Anterior cingulate cortex (tissue), 58 donors: ENCODE results near the gene OR4D6.
"Not testable (repeated sequence)": the region's sequence is repeated elsewhere in the genome, so short reads cannot be mapped to it uniquely, and the experiment has no call there.

Experiments used
- DNase-seq, 58 donors: peaks; one replicate each; lab custom pipeline; 2025; lab: John Stamatoyannopoulos, UW

The OR4D6 gene

DNA sequence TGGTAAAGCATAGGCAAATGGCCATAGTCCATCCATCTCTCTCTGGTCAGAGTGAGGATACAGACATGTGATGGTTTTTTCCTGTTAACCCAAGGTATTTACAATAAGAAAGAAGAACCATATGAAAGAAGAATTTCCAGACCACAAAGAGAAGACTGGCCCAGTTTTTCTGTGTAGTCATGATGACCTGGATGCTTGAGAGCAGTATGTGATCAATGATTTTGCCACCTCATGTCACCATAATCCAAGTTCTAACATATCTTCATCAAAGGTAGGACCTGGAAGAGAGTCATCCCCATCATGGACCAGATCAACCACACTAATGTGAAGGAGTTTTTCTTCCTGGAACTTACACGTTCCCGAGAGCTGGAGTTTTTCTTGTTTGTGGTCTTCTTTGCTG is at the start of gene OR4D6:
Gene OR4D6 (plus strand): TSS at position 301 of the 400 bp plus-strand sequence. CDS start 0 bp downstream, at position 301.
- DNase-seq = no peak

DNA sequence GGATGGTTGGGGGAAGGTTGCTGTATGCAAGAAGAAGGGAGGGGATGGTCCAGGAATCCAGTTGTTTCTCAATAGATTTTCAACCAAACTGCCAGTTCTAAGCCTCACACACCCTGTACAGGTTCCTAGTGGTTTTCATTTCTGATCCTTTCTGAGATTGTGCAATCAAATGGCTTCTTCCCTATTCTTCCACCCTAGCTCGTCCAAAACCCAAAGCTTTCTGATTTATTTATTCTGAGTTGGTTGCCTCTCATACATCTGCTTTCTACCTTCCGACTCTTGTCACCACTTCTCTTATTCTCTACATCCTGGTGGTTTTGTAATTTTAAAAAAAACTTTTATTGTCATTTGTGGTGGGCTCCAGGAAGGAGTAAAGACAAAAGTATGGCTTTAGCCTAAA is 43.1 kb upstream of the OR4D6 start:
- DNase-seq = no peak

DNA sequence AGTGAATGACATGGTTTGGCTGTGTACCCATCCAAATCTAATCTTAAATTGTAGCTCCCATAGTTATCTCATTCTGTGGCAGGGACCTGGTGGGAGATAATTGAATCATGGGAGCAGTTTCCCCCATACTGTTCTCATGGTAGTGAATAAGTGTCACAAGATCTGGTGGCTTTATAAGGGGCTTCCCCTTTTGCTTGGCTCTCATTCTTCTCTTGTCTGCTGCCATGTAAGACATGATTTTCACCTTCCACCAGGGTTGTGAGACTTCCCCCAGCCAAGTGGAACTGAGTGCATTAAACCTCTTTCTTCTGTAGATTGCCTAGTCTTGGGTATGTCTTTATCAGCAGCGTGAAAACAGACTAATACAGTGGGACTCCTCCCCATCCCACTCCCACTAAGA is 41.6 kb upstream of the OR4D6 start:
- no peak for DNase-seq

DNA sequence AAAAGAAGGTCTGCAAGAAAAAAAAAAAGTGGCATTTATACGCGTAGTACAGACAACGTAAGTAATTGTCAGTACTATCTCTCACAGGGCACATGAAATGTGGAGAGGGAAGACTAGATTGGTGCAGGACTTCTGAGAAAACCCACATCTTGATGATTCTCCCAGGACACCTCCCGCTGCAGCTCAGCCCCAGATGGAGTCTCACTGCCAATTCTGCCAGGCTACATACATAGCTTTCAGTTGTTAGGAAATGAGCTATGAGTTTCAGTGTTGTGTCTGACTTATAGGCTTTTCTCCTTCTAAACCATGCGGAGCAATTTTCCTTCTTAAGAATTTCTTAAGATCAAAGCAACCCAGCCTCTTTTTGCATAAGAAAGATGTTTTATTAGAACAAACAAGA is 40.1 kb upstream of the OR4D6 start:
- peak in 17 of 58 donors; percentile 1 to 42 (median 5) for DNase-seq

DNA sequence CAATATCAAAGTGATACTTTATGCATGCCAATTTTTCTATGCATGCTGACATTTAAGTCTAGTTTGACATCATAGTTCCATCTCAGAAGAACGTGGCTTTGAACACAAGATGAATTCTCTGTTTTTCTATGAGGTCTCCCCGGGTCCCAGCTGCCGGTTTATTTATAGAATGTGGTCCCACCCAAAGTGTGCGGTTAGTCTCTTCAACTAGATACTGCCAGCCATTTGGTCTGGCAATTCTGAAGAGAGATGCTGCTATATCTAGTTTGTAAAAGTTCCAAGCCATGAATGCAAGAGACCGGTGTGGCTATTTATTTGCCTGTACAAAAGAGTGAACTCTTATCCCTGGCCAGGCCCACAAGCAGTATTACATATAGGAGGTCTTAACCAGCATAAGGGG is 39.7 kb upstream of the OR4D6 start:
- no peak for DNase-seq

DNA sequence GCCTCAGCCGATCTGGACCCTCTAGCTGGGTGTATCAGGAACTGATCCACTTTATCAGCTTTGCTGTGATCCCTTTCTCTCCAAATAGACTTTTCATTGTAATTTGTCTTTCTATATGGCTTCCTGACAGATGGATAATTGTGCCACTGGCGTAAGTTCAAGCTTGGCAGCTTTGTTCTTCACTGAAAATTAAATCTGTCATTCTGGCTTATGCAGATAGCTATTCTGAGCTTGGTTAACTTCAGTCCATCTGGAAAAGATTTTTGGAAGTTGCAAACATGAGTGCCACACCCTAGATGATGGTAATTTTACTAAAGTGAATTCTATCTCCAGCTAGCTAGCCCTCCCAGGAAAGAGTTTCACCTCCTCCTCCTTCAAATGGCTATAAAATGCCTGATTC is 38.6 kb upstream of the OR4D6 start:
- DNase-seq = peak in 11 of 58 donors; percentile 0 to 57 (median 8)

DNA sequence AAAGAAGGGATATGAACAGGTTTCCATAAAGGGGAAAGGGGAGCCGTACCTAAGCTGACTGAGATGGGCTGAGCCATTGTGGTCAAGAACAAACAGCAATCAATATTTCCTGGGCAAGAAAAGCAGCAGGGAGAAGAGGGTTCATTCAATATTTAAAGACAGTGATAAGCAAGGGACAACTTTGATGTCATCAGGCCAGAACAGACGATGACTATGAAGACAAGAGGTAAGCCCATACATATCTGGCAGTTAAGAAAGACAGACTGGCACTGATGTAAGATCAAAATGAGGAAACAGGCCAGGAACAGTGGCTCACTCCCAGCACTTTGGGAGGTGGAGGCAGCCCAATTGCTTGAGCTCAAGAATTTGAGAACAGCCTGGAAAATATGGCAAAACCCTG is 32.9 kb upstream of the OR4D6 start:
- DNase-seq = no peak

DNA sequence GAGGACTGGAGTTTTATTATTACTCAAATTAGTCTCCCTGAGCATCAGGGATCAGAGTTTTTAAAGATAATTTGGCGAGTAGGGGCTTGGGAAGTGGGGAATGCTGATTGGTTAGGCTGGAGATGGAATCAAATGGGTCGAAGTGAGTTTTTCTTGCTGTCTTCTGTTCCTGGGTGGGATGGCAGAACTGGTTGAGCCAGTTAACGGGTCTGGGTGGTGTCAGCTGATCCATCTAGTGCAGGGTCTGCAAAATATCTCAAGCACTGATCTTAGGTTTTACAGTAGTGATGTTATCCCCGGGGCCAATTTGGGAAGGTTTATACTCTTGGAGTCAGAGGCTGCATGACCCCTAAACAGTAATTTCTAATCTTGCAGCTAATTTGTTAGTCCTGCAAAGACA is 31.6 kb upstream of the OR4D6 start:
- no peak for DNase-seq

DNA sequence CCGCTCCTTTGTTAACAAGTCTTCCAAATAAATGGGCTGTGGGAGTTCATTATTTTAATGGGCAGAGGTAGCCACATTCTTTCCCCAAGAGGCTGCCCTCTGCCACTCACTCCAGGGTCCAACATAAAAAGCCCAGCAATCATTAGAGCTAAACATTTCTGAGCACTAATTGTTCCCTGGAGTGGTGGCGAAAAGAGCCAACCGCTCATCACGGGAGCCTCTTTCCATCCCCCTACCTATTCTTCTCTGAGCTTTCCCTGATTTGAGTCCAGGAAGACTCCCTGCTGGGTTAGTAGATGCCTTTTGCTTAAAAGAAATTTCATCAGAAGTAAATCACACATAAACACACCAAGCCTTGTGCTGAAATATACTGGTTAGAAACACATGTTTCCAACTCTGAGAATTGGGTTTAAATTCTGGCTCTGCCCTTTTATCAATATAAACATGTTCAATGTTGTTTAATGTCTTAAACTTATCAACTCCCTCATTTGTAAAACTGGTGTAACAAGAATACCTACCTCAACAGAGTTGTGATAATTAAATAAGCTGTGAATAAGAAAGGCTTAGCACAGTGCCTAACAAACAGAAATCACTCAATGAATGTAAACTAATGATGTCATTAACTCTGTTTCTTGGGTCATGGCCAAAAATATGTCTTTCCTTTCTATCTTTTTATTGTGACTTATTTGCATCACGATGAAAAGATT is 30.2 kb upstream of the OR4D6 start, which contains the start of gene OR5A2:
Gene OR5A2 (minus strand): TSS at position 53 of the 707 bp plus-strand sequence. CDS start 3,460 bp downstream, outside the sequence.
- no peak for DNase-seq

DNA sequence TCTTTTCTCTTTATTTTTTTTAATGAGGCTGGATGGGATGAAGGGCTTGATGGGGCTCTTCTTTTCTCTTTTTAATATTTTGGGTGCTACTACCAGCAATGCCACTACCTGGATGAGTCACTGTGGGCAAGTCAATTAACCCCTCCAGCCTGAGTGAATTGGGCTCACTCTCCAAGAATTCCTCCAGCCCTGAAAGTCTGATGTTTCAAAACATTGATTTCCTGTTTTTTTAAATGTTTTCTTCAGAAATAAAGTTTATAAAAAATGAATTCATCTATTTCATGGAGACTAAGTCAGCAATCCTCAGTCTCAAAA is 29.7 kb upstream of the OR4D6 start:
- no peak for DNase-seq

DNA sequence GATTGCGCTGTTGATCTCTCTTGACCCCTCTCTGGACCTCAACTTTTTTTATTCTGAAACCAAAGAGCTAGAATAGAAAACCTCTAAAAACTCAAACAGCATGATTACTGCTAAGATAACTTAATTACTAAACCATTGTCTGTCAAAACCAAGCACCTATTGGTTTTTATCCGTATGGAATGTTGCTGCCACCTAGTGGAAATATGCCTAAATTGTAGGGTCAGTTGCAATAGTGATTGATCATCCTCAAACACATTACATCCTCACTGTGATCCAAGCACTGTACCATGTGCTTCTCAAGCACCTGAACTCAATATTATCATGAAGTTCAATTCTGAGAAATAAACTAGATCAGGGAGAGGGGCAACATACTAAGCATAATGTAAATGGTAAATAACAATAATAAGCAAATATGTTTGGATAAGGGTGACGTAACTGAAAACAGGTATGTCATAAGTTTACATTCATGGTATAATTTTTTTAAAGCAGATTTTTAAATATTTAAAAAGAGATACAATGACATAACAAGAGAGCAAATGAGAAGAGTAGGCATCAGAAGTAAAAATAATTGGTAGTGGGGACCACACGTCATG is 26.7 kb upstream of the OR4D6 start:
- peak in 5 of 58 donors; percentile 1 to 20 (median 2) for DNase-seq

DNA sequence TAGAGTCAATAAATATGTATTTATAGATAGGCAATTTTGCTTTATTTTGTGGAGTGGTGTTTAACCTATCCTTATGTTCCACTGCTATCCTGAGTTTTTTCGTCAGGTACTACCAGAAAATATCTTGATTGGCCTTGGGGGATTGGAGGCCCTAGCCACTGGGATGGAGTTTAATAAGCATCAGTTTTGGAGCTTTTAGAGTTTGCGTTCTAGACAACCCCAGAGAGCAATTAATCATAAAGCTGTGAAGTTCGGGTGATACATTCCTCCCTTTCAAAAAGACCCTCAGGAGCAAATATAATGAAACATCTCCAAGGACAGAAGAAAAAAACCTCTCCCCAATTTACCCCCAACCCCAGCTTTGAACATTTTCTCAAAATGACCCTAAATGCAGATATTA is 20.6 kb upstream of the OR4D6 start, which contains the start of gene OR5A1:
Gene OR5A1 (plus strand): TSS at position 301 of the 400 bp plus-strand sequence. CDS start 6,700 bp downstream, outside the sequence.
- no peak for DNase-seq

DNA sequence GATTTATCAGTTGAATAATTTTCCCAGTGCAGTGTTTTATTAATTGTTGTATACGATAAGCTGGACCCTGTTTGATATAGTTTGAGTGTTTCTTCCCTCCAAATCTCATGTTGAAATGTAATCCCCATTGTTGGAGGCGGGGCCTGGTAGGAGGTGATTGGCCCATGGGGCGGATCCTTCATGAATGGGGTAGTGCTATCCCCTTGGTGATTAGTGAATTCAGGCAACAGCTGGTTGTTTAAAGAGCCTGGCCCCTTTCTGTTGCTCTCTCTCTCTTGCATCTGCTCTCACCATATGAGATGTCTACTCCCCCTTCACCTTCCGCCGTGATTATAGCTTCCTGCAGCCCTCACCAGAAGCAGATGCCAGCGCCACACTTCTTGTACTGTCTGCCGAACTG is 19.0 kb upstream of the OR4D6 start:
- no peak for DNase-seq

DNA sequence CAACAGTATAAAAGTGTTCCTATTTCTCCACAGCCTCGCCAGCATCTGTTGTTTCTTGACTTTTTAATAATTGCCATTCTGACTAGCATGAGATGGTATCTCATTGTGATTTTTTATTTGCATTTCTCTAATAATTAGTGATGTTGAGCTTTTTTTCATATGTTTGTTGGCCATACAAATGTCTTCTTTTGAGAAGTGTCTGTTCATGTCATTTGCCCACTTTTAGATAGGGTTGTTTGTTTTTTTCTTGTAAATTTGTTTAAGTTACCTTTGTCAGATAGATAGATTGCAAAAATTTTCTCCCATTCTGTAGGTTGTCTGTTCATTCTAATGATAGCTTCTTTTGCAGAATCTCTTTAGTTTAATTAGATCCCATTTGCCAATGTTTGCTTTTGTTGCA is 11.1 kb upstream of the OR4D6 start:
- DNase-seq = not testable (repeated sequence)

DNA sequence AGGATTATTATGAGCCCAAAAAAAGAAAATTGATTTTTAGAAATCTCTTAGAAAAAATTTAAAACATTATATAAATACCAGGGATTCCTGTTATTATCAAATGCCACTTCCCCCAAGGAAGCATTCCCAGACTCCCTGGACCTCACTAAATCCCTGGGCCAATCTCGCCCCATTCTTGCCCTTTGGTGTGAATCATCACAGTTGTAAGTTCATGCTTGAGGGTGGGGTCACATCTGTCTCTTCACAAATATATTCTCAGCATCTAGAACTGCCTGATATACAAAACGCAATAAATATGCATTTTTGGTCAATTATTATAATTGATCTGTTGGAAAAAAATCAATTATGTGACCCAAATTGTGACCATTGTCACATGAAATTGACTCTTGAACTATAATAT is 8.3 kb upstream of the OR4D6 start:
- no peak for DNase-seq

DNA sequence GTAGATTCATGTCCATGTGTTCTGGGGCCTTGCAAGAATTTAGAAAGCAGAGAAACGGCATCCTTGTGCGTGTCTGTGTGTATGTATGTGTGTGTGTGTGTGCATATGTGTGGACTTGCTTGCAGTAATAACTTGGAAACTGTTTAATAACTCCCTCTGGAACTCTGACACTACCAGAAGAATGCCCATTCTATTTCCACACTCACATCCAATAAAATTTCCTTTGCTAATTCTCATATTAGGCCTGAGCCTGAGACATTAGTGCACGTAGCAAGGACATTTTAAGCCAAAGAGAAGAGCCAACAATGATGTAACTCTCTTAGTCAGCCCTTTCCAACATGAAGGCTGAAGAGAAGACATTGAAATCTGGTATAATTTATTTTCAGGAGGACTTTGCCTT is 3.2 kb downstream of the OR4D6 start:
- DNase-seq = no peak

DNA sequence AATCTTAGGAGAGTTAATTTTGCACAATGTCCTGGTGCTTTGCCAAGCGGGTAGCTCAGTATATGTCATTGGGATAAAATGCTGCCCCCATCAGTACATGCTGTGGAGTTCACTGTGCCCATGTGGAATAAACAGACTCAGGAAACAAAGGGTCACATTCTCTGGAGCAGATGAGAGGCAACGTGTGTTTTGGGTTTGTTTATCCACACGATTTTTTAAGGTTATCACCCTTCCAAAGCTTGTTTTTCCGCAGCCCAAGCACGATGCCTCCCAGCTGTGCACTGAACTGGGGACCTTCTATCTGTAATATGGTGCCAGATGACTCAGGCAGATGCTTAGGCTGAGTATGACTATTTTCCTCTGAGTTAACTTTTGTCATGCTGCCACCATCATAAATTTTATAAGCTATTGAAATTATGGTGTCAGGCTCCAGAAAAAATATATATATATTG is 6.5 kb downstream of the OR4D6 start:
- DNase-seq = no peak

DNA sequence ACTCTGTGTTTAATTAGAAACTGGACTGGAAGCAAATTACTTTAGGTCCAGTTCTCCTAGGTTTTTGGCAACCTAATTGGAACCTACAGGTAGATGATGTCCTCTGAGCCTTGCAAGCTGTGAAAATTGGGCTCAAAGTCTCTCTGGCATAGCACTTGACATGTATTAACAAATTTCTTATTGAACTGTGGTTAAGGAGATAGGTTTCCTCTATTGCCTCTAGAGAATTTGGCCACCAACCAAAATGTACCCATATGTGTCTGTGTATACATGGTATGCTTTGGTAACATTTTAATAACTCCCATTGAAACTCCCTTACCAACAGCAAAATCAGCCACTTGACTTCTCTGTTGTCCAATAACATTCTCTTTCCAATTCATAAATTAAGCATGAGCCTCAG is 16.3 kb downstream of the OR4D6 start, which contains the start of gene OR4D10:
Gene OR4D10 (plus strand): TSS at position 301 of the 400 bp plus-strand sequence. CDS start 4,115 bp downstream, outside the sequence.
- DNase-seq = no peak

DNA sequence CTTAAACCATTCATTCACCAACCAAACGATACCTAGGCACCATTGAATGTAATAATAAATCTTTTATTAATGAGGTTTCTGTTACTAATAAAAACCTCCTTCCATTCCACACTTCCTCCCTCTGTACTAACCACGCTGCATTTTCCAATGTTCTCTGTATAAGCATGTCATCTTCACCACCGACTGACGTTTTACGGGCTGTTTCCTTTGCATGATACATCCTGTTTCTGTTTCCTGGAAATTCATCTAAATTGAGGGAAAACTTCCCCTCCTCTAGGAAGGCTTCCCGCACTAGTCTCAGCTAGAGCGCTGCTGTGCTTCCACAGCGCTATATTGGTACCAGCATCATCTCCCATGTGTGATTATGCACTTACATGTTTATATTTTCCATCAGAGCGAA is 18.4 kb downstream of the OR4D6 start:
- DNase-seq = no peak

DNA sequence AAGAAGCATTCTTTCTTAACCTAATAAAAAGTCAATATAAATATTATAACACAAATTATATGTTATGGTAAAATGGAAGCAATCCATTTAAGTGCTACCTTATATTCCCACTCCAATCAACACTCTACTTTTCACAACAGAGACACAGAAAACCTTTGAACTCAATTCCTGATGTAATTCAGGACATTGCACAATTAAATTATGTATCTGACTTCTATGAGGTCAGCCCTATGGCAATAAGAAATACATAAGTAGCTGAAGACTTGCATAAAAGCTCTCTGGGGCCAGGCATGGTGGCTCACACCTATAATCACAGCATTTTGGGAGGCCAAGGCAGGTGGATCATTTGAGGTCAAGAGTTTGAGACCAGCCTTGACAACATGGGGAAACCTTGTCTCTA is 23.1 kb downstream of the OR4D6 start:
- DNase-seq = no peak

DNA sequence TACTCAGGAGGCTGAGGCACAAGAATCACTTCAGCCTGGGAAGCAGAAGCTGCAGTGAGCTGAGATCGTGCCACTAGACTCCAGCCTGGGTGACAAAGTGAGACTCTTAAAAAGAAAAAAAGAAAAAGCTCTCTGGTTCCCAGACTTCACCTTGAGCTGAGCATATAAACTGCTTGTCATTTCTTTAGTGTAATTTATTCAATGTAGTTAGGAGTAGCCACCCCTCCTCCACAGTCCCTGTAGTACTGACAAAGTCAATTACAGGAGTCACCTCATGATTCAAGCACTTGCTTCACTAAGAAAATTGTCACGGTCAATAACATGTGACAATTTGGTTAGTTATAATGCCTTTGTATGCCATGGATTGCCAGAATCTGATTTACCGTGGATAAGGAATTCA is 23.6 kb downstream of the OR4D6 start:
- DNase-seq = no peak

DNA sequence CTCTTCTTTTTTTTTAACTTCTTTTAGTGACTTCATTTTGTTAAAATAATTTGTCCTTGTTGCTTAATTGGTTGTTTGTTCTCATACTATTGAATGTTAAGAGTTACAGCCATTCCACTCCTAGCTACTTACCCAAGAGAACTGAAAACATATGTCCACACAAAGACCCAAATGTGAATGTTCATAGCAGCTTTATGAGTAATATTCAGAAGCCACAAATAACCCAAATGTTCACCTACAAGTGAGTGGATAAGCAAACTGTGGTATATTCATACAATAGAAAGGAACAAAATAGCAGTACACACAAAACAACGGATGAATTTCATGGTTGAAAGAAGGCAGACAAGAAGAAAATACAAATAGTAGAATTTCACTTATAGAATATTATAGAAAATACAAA is 45.2 kb downstream of the OR4D6 start:
- no peak for DNase-seq
